Liver (tissue), 9 donors: ENCODE results near the gene PSMB7. TPM values are rescaled to one million over a fixed set of nuclear protein-coding genes. Genes with fewer than 3 reads are reported as not detected.

ENCODE experiments used
- DNase-seq: peaks from one replicate; pipeline ENCODE4 v3.0.0-alpha.2; 2017; ENCODE audit warnings: low spot score
- H3K27ac ChIP-seq, 2 donors: one replicate each; pipeline ENCODE4 v1.7.0; 2013; ENCODE audit warnings: inconsistent platforms in 2 of 2, low read length in 2 of 2, control low read depth in 1 of 2, low read depth in 1 of 2, mild to moderate bottlenecking in 1 of 2
- H3K27me3 ChIP-seq, 4 donors: one replicate each; pipeline versions ENCODE4 v1.6.1 to v1.7.0; 2013; ENCODE audit warnings: low read length in 3 of 4, inconsistent platforms in 1 of 4, mild to moderate bottlenecking in 1 of 4, moderate library complexity in 1 of 4; ENCODE audit not compliant: control insufficient read depth in 4 of 4, insufficient read depth in 4 of 4
- H3K36me3 ChIP-seq, 4 donors: one replicate each; pipeline versions ENCODE4 v1.6.1 to v1.7.0; 2013; ENCODE audit warnings: low read length in 3 of 4, mild to moderate bottlenecking in 3 of 4, low read depth in 1 of 4, moderate library complexity in 1 of 4; ENCODE audit not compliant: control insufficient read depth in 4 of 4, insufficient read depth in 3 of 4
- H3K4me1 ChIP-seq, 4 donors: one replicate each; pipeline versions ENCODE4 v1.6.1 to v1.7.0; 2013; ENCODE audit warnings: low read length in 3 of 4, mild to moderate bottlenecking in 3 of 4, moderate library complexity in 1 of 4; ENCODE audit not compliant: control insufficient read depth in 4 of 4, insufficient read depth in 4 of 4
- H3K4me3 ChIP-seq, 3 donors: one replicate each; pipeline versions ENCODE4 v1.6.1 to v1.7.0; 2013; ENCODE audit warnings: low read length in 3 of 3, control low read depth in 1 of 3, low read depth in 1 of 3, mild to moderate bottlenecking in 1 of 3
- H3K9ac ChIP-seq, 2 donors: one replicate each; pipeline ENCODE4 v1.7.0; 2013; ENCODE audit warnings: low read length in 2 of 2, mild to moderate bottlenecking in 2 of 2, moderate library complexity in 2 of 2, control low read depth in 1 of 2, low read depth in 1 of 2
- H3K9me3 ChIP-seq, 4 donors: one replicate each; pipeline versions ENCODE4 v1.6.1 to v1.7.0; 2013; ENCODE audit warnings: low read length in 3 of 4; ENCODE audit not compliant: control insufficient read depth in 4 of 4
- EGR1 ChIP-seq, 2 donors: IDR thresholded peaks; 2 replicates each; pipeline ENCODE4 v1.6.1; 2016 to 2018; ENCODE audit warnings: antibody characterized with exemption in 2 of 2, low read depth in 2 of 2
- FOXA1 ChIP-seq: IDR thresholded peaks from 2 replicates; pipeline ENCODE4 v1.6.1; 2016; ENCODE audit warnings: antibody characterized with exemption
- FOXA2 ChIP-seq: IDR thresholded peaks from 2 replicates; pipeline ENCODE4 v1.6.1; 2016; ENCODE audit warnings: antibody characterized with exemption
- GABPA ChIP-seq, 2 donors: IDR thresholded peaks in 1 of 2; conservative IDR thresholded peaks in 1 of 2; 2 replicates each; pipeline ENCODE4 v1.6.1; 2016; ENCODE audit warnings: antibody characterized with exemption in 2 of 2, mild to moderate bottlenecking in 1 of 2, moderate library complexity in 1 of 2
- HNF4A ChIP-seq, 2 donors: conservative IDR thresholded peaks; 2 replicates each; pipeline ENCODE4 v1.6.1; 2016; ENCODE audit warnings: antibody characterized with exemption in 2 of 2, mild to moderate bottlenecking in 2 of 2
- HNF4G ChIP-seq: IDR thresholded peaks from 2 replicates; pipeline ENCODE4 v1.6.1; 2016; ENCODE audit warnings: antibody characterized with exemption
- JUND ChIP-seq, 2 donors: IDR thresholded peaks; 2 replicates each; pipeline ENCODE4 v1.6.1; 2016; ENCODE audit warnings: antibody characterized with exemption in 2 of 2
- NR2F2 ChIP-seq: IDR thresholded peaks from 2 replicates; pipeline ENCODE4 v1.6.1; 2016; ENCODE audit warnings: antibody characterized with exemption
- RAD21 ChIP-seq, 2 donors: IDR thresholded peaks; 2 replicates each; pipeline ENCODE4 v1.6.1; 2016; ENCODE audit warnings: antibody characterized with exemption in 2 of 2, mild to moderate bottlenecking in 2 of 2
- RXRA ChIP-seq, 2 donors: IDR thresholded peaks; 2 replicates each; pipeline ENCODE4 v1.6.1; 2017 to 2018; ENCODE audit warnings: antibody characterized with exemption in 2 of 2, mild to moderate bottlenecking in 1 of 2
- SP1 ChIP-seq: IDR thresholded peaks from 2 replicates; pipeline ENCODE4 v1.6.1; 2018; ENCODE audit warnings: antibody characterized with exemption, mild to moderate bottlenecking
- TAF1 ChIP-seq: conservative IDR thresholded peaks from 2 replicates; pipeline ENCODE4 v1.6.1; 2016; ENCODE audit warnings: antibody characterized with exemption, mild to moderate bottlenecking
- YY1 ChIP-seq: IDR thresholded peaks from 2 replicates; pipeline ENCODE4 v1.6.1; 2016; ENCODE audit warnings: antibody characterized with exemption, mild to moderate bottlenecking
- WGBS: extraction: QIAGEN DNeasy Blood & Tissue Kit; methylation state at CpG from one replicate; pipeline ENCODE4 v1.1.7; 2013; 5-methylcytosine and 5-hydroxymethylcytosine counted together
- polyA plus RNA-seq, 2 donors: library from polyadenylated mRNA; stranded (reverse) in 1 of 2; unstranded in 1 of 2; fragments of 200-250 nt in 1 of 2; fragments of >200 nt in 1 of 2; fragmentation: Nextera tagmentation in 1 of 2; extraction: Ambion mirVana in 1 of 2; gene quantifications; one replicate each; pipeline versions ENCODE4 v1.2.1 to v1.2.3, GENCODE V29; 2013 to 2015
- total RNA-seq, 2 donors: library from RNA; depleted of rRNA; stranded (reverse); fragments of >200 nt; gene quantifications; one replicate each; pipeline ENCODE4 v1.2.3, GENCODE V29; 2014
- TF ChIP-seq, protein P1 (sequence below): IDR thresholded peaks from 2 replicates; pipeline ENCODE4 v1.6.1; 2016; ENCODE audit warnings: antibody characterized with exemption, mild to moderate bottlenecking
- TF ChIP-seq, protein P2 (sequence below): IDR thresholded peaks from 2 replicates; pipeline ENCODE4 v1.6.1; 2016; ENCODE audit warnings: antibody characterized with exemption
- TF ChIP-seq, protein P3 (sequence below): IDR thresholded peaks from 2 replicates; pipeline ENCODE4 v1.6.1; 2016; ENCODE audit warnings: antibody characterized with exemption
- TF ChIP-seq, protein P4 (sequence below): fragments of 150-350 bp; IDR thresholded peaks from 2 replicates; pipeline ENCODE4 v1.5.1; 2017; ENCODE audit warnings: improper control_type of control experiment, low read depth, low read length; ENCODE audit not compliant: missing input control
- TF ChIP-seq, protein P5 (sequence below): IDR thresholded peaks from 2 replicates; pipeline ENCODE4 v1.6.1; 2016; ENCODE audit warnings: antibody characterized with exemption
- donor health status: healthy.
- donor health status: healthy.
- donor health status: healthy.
- donor health status: healthy.
- donor health status: healthy.

Gene PSMB7
- total and polyA plus RNA-seq, 4 donors, result 90.9 to 183 (median 134) TPM

DNA sequence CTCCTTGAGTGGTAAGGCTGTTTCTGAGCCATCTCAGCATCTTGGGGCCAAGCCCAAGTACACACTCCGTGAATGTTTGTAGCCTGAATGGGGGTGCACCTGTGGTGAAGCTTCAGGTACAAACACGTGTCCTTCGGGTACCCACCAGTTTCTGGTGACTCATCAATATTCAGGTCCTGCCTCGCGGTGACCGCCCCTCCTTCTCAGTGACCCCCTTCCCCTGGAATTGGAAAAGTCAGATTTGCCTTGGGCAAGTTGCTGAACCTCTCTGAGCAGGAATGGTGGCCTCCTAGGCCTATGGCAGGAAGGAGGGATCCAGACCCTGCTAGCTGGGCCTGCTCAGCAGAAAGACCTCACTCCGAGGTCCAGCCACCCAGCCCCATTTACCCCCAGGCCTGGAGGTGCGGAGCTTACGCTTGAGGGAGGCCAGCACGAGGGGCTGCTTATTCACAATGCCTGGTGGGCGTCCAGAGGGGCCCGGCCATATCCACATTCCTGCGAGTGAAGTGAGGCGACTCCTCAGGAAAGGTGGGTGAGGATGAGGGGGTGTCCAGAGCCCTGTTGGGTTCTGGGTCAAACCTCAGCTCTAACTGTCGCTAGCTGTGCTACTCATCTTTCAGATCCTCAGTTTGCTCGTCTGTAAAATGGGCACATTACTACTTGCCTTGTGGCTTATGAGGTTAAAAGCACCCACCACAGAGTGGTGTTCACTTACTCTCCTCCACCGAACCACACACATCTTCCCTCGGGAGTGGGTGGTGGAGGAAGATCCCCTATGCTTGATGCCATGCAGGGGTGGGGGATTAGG is 42.0 kb upstream of the PSMB7 start:
- H3K27me3 ChIP-seq, result peaks cover 0 to 8% (median 3%) of the 10 kb centered on the region in 4 donors
- TF ChIP-seq HNF4G, result no peak
- TF ChIP-seq TAF1, result no peak
- TF ChIP-seq NR2F2, result no peak
- TF ChIP-seq FOXA2, result no peak
- no peak for TF ChIP-seq HNF4A (conservative IDR thresholded peaks at IDR 0.05)
- no peak for TF ChIP-seq YY1
- TF ChIP-seq RAD21 (IDR thresholded peaks at IDR 0.05), result no peak
- no peak for TF ChIP-seq RXRA (IDR thresholded peaks at IDR 0.05)
- TF ChIP-seq, protein P1, sequence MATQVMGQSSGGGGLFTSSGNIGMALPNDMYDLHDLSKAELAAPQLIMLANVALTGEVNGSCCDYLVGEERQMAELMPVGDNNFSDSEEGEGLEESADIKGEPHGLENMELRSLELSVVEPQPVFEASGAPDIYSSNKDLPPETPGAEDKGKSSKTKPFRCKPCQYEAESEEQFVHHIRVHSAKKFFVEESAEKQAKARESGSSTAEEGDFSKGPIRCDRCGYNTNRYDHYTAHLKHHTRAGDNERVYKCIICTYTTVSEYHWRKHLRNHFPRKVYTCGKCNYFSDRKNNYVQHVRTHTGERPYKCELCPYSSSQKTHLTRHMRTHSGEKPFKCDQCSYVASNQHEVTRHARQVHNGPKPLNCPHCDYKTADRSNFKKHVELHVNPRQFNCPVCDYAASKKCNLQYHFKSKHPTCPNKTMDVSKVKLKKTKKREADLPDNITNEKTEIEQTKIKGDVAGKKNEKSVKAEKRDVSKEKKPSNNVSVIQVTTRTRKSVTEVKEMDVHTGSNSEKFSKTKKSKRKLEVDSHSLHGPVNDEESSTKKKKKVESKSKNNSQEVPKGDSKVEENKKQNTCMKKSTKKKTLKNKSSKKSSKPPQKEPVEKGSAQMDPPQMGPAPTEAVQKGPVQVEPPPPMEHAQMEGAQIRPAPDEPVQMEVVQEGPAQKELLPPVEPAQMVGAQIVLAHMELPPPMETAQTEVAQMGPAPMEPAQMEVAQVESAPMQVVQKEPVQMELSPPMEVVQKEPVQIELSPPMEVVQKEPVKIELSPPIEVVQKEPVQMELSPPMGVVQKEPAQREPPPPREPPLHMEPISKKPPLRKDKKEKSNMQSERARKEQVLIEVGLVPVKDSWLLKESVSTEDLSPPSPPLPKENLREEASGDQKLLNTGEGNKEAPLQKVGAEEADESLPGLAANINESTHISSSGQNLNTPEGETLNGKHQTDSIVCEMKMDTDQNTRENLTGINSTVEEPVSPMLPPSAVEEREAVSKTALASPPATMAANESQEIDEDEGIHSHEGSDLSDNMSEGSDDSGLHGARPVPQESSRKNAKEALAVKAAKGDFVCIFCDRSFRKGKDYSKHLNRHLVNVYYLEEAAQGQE, result no peak
- TF ChIP-seq, protein P2, sequence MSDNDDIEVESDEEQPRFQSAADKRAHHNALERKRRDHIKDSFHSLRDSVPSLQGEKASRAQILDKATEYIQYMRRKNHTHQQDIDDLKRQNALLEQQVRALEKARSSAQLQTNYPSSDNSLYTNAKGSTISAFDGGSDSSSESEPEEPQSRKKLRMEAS, result no peak
- no peak for TF ChIP-seq EGR1 (IDR thresholded peaks at IDR 0.05; ENCODE audit: low read depth in 2 of 2)
- TF ChIP-seq GABPA (IDR thresholded peaks at IDR 0.05 in 1 of 2, conservative IDR thresholded peaks at IDR 0.05 in 1 of 2), result no peak
- no peak for TF ChIP-seq JUND (IDR thresholded peaks at IDR 0.05)
- TF ChIP-seq, protein P3, sequence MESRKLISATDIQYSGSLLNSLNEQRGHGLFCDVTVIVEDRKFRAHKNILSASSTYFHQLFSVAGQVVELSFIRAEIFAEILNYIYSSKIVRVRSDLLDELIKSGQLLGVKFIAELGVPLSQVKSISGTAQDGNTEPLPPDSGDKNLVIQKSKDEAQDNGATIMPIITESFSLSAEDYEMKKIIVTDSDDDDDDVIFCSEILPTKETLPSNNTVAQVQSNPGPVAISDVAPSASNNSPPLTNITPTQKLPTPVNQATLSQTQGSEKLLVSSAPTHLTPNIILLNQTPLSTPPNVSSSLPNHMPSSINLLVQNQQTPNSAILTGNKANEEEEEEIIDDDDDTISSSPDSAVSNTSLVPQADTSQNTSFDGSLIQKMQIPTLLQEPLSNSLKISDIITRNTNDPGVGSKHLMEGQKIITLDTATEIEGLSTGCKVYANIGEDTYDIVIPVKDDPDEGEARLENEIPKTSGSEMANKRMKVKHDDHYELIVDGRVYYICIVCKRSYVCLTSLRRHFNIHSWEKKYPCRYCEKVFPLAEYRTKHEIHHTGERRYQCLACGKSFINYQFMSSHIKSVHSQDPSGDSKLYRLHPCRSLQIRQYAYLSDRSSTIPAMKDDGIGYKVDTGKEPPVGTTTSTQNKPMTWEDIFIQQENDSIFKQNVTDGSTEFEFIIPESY, result no peak
- TF ChIP-seq, protein P4, sequence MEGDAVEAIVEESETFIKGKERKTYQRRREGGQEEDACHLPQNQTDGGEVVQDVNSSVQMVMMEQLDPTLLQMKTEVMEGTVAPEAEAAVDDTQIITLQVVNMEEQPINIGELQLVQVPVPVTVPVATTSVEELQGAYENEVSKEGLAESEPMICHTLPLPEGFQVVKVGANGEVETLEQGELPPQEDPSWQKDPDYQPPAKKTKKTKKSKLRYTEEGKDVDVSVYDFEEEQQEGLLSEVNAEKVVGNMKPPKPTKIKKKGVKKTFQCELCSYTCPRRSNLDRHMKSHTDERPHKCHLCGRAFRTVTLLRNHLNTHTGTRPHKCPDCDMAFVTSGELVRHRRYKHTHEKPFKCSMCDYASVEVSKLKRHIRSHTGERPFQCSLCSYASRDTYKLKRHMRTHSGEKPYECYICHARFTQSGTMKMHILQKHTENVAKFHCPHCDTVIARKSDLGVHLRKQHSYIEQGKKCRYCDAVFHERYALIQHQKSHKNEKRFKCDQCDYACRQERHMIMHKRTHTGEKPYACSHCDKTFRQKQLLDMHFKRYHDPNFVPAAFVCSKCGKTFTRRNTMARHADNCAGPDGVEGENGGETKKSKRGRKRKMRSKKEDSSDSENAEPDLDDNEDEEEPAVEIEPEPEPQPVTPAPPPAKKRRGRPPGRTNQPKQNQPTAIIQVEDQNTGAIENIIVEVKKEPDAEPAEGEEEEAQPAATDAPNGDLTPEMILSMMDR, result no peak
- no peak for TF ChIP-seq SP1
- no peak for TF ChIP-seq FOXA1
- TF ChIP-seq, protein P5, sequence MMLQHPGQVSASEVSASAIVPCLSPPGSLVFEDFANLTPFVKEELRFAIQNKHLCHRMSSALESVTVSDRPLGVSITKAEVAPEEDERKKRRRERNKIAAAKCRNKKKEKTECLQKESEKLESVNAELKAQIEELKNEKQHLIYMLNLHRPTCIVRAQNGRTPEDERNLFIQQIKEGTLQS, result no peak
- no peak overlapping the region for H3K9ac ChIP-seq
- H3K27ac ChIP-seq, result no peak overlapping the region
- no peak for DNase-seq
- H3K9me3 ChIP-seq, result no peaks in the 10 kb centered on the region
- no peak overlapping the region for H3K4me3 ChIP-seq
- H3K36me3 ChIP-seq, result no peaks in the 10 kb centered on the region
- H3K4me1 ChIP-seq, result peaks cover 0 to 3% (median 1%) of the 10 kb centered on the region in 4 donors
- WGBS, result 89% methylated on average over 18 of the region's 18 CpGs
